Kasumi-1 (cell line): ENCODE measurements around the gene TRIM33.

ENCODE experiments used
- DNase-seq, 2 experiments: peaks; one replicate each; lab custom pipeline; 2025; lab: John Stamatoyannopoulos, UW

TRIM33 gene

GRCh38 chr1:114349891-114350605 lies 161.0 kb downstream of the TRIM33 start:
- no peak for DNase-seq

- no peak for DNase-seq
Measured at GRCh38 chr1:114347431-114348209, 163.4 kb downstream of the TRIM33 start.

- DNase-seq: peak; percentile 88 to 91
Measured at GRCh38 chr1:114346480-114347029, 164.4 kb downstream of the TRIM33 start.

GRCh38 chr1:114345930-114346479 lies 165.0 kb downstream of the TRIM33 start:
- peak; percentile 64 to 67 for DNase-seq

GRCh38 chr1:114344656-114345055 lies 166.3 kb downstream of the TRIM33 start:
- DNase-seq: no peak
